Measurements from ENCODE around the gene RASEF.

The RASEF gene

GRCh38 chr9:83012922-83013838 is 49.8 kb downstream of the RASEF start:
- DNase-seq (ENCODE audit: low spot score) = no peak

- DNase-seq (ENCODE audit: low spot score) = no peak
Observed at GRCh38 chr9:83012168-83012921, 50.6 kb downstream of the RASEF start.

GRCh38 chr9:83011611-83012010 is 51.3 kb downstream of the RASEF start:
- no peak for DNase-seq (ENCODE audit: low spot score)

GRCh38 chr9:83007521-83008300 is 55.2 kb downstream of the RASEF start:
- DNase-seq (ENCODE audit: low spot score) = no peak

- no peak for DNase-seq (ENCODE audit: low spot score)
Observed at GRCh38 chr9:83006378-83006777, 56.6 kb downstream of the RASEF start.

DNA sequence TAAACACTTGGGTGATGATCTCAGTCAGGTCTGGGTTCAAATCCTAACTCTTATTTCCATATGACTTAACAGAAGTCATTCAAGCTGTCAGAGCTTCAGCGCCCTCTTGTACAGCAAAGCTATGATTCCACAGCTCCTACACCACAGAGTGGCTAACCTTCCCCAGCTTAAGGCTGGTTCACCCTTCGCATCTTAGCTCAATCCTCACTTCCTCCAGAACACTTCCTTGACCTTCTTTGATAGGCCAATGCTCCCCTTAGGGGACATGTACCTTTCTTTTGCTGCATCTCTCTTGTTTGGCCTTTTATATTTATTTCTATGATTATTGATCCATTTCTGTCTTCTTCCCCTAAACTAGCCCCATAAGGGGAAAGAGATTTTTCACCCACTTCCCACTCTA is 57.0 kb downstream of the RASEF start:
- DNase-seq (ENCODE audit: low spot score) = no peak

- no peak for DNase-seq (ENCODE audit: low spot score)
Observed at GRCh38 chr9:83005361-83005760, 57.6 kb downstream of the RASEF start.

DNA sequence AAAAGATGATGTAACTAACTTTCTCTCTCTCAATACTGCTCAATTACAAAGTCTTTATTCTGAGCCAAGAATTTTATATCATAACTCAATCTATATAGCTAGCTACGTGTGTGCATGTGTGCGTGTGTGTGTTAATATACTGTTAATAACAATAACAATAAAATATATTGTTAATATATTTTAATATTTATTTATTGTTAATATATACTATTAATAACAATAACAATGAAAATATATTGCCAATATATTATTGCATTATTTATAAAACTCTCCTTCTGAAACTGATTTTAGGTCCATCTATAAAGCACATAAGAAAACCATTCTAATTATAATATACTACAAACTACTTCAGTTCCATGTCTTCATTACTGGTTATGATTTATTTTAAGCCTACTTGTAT is 60.6 kb downstream of the RASEF start:
- DNase-seq (ENCODE audit: low spot score) = no peak

- DNase-seq (ENCODE audit: low spot score) = no peak
Observed at GRCh38 chr9:83000765-83001164, 62.2 kb downstream of the RASEF start.

DNA sequence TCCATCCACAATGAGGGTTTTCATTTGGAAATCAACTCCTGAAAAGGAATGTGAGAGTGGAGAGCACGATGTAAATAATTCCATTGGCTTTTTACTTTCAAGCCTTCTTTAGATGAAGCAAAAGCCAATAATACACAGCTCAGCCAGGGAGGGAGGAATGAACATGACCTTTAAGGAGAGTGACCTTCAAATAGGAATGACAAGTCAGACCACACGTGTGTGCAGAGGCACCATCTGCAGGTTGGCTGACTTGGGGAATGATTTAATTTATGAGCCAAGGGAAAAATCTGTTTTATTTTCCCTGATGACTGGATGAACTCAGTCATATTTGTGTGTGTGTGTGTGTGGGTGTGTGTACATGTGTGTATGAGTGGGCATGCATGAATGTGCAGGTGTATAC is 64.5 kb downstream of the RASEF start:
- DNase-seq (ENCODE audit: low spot score) = no peak

DNA sequence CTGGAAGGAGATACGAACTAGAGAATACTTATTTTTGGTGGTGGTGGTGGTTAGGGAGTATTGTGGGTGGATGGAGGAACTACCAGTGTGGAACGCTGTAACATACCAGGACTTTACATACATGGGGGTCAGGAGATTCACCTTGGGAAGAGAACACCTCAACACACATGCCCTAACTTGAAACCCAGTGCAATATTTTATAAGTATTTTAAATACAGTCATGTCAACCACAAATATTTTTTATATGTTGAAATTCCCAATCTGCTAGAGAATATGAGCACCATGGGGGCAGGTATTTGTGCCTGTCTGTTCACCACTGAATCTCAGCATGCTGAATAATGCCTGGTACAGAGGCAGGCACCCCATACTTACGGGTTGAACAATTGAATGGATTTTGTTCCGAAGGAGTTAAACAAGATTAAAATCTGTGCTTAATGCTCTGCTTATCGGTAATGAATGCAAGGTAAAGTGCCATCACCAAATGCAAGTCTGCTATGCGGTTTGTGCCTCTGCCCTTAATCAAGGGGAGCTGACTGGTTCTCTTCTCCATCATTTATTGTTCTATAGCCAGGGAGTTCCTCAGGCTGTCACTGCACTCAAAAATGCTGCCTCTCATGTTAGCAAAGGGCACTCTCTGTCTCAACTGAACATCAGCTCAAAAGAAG is 65.3 kb downstream of the RASEF start:
- no peak for DNase-seq (ENCODE audit: low spot score)

GRCh38 chr9:82996941-82997340 is 66.0 kb downstream of the RASEF start:
- no peak for DNase-seq (ENCODE audit: low spot score)

- no peak for DNase-seq (ENCODE audit: low spot score)
Observed at GRCh38 chr9:82993856-82994605, 68.9 kb downstream of the RASEF start.

- peak; percentile 3 for DNase-seq (ENCODE audit: low spot score)
Observed at GRCh38 chr9:82991671-82992070, 71.3 kb downstream of the RASEF start.

GRCh38 chr9:82989929-82990328 is 73.0 kb downstream of the RASEF start:
- DNase-seq (ENCODE audit: low spot score) = no peak

DNA sequence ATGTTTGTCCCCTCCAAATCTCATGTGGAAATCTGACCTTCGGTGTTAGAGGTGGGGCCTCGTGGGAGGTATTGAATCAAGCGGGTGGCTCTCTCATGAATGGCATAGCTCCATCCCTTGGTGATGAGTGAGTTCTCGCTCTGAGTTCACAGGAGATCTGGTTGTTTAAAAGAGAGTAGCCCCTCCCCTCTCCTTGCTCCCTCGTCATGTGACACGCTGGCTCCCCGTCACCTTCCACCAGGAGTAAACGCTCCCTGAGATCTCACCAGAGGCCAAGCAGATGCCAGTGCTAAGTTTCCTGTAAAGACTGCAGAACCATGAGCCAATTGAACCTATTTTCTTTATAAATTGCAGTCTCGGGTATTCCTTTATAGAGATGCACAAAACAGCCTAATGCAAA is 74.5 kb downstream of the RASEF start:
- DNase-seq (ENCODE audit: low spot score) = no peak

- DNase-seq (ENCODE audit: low spot score) = no peak
Observed at GRCh38 chr9:82987370-82988189, 75.4 kb downstream of the RASEF start.

GRCh38 chr9:82981552-82981951 is 81.4 kb downstream of the RASEF start:
- no peak for DNase-seq (ENCODE audit: low spot score)

DNA sequence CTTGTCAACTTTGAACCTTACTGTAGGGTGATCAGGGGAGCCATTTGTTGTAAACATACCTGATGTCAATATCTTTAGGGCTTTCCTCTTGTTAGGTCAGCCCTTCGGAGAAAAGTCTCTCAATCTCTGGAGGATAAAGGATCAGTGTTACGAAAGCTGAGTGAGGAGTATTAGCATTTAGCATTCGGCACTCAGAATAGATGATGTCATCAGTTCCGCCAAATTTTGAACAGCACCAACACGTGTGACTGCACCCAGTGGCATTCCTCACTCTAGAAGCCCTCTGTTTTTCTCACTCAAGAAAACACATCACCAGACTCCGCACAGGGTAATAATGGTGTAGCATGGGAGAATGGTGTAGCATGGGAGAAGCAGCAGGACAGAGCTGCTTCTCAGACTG is 87.8 kb downstream of the RASEF start:
- DNase-seq (ENCODE audit: low spot score) = no peak

DNA sequence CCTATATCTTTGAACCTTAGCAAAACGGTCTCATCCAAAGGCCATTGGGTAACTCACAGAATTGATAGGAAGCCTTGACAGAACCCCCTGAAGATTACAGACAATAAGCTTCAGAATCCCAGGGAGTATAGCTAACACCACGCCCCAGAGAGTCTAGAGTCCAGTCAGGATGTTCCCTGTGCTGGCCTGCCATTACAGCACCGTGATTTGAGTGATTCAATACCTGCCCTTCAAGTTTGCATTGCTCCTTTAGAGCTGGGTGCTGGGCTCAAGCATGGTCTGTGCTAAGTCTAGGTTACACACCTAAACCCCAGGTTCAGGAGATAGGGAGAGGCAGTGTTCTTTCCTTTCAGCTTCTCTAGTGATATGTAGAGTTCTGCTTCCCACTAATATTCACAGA is 90.5 kb downstream of the RASEF start:
- no peak for DNase-seq (ENCODE audit: low spot score)

Data from HuH-7 (cell line).